GM10847 (cell line): ENCODE results near the gene HNRNPLL.

ENCODE experiments used
- POLR2A ChIP-seq: IDR thresholded peaks from 2 replicates; pipeline ENCODE4 v1.6.1; 2011; ENCODE audit not compliant: insufficient read length; ENCODE audit errors: extremely low read depth

The HNRNPLL gene

GRCh38 chr2:38552259-38552658 is 50.5 kb downstream of the HNRNPLL start:
- no peak for TF ChIP-seq POLR2A

GRCh38 chr2:38551746-38552145 is 51.0 kb downstream of the HNRNPLL start:
- no peak for TF ChIP-seq POLR2A

- TF ChIP-seq POLR2A: no peak
Measured at GRCh38 chr2:38551171-38551570, 51.6 kb downstream of the HNRNPLL start.

GRCh38 chr2:38549851-38550250 is 52.9 kb downstream of the HNRNPLL start:
- no peak for TF ChIP-seq POLR2A

- no peak for TF ChIP-seq POLR2A
Measured at GRCh38 chr2:38549071-38549704, 53.5 kb downstream of the HNRNPLL start.

GRCh38 chr2:38547791-38548190 is 54.9 kb downstream of the HNRNPLL start:
- TF ChIP-seq POLR2A: no peak

- no peak for TF ChIP-seq POLR2A
Measured at GRCh38 chr2:38546585-38546984, 56.1 kb downstream of the HNRNPLL start.

- TF ChIP-seq POLR2A: no peak
Measured at GRCh38 chr2:38546064-38546463, 56.7 kb downstream of the HNRNPLL start.

- TF ChIP-seq POLR2A: no peak
Measured at GRCh38 chr2:38540580-38541286, 62.0 kb downstream of the HNRNPLL start.

- no peak for TF ChIP-seq POLR2A
Measured at GRCh38 chr2:38539086-38539485, 63.6 kb downstream of the HNRNPLL start.

GRCh38 chr2:38537937-38538525 is 64.7 kb downstream of the HNRNPLL start:
- TF ChIP-seq POLR2A: no peak

GRCh38 chr2:38535744-38536506 is 66.8 kb downstream of the HNRNPLL start:
- TF ChIP-seq POLR2A: no peak

GRCh38 chr2:38535404-38535743 is 67.4 kb downstream of the HNRNPLL start:
- no peak for TF ChIP-seq POLR2A

- TF ChIP-seq POLR2A: no peak
Measured at GRCh38 chr2:38534746-38535403, 67.9 kb downstream of the HNRNPLL start.
